Measurements from ENCODE around the gene ADORA1. TPM values are rescaled to one million over a fixed set of nuclear protein-coding genes. Genes with fewer than 3 reads are reported as not detected.
A peak's percentile ranks its signal among the peaks of the same experiment; 100 is the strongest.

ADORA1 gene
- total RNA-seq, 2 experiments from 2014 or later = not detected

DNA sequence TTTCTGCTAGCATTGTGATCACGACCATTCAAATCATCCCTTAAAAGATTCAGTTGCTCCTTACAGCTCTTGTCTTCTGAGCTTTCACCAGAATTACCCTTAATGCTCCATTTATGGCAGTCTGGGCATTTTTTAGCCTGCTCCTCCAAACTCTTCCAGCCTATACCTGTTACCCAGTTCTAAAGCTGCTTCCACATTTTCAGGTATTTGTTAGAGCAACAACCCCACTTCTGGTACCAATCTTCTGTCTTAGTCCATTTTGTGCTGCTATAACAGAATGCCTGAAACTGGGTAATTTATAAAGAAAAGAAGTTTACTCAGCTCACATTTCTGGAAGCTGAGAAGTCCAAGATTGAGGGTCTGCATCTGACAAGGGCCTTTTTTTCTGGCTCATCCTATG is 30.9 kb downstream of the ADORA1 start:
- no peak overlapping the region for H3K27ac Mint-ChIP-seq
- POLR2A ChIA-PET = no interaction called here
- DNase-seq (no peak), ATAC-seq (ENCODE audit: low read depth) (no peak)
- no peak overlapping the region for H3K4me3 Mint-ChIP-seq
- H3K4me1 Mint-ChIP-seq = peaks cover 1% of the 10 kb centered on the region
- no peaks in the 10 kb centered on the region for H3K36me3 Mint-ChIP-seq
- peaks cover 20% of the 10 kb centered on the region for H3K27me3 Mint-ChIP-seq
- no peaks in the 10 kb centered on the region for H3K9me3 Mint-ChIP-seq

DNA sequence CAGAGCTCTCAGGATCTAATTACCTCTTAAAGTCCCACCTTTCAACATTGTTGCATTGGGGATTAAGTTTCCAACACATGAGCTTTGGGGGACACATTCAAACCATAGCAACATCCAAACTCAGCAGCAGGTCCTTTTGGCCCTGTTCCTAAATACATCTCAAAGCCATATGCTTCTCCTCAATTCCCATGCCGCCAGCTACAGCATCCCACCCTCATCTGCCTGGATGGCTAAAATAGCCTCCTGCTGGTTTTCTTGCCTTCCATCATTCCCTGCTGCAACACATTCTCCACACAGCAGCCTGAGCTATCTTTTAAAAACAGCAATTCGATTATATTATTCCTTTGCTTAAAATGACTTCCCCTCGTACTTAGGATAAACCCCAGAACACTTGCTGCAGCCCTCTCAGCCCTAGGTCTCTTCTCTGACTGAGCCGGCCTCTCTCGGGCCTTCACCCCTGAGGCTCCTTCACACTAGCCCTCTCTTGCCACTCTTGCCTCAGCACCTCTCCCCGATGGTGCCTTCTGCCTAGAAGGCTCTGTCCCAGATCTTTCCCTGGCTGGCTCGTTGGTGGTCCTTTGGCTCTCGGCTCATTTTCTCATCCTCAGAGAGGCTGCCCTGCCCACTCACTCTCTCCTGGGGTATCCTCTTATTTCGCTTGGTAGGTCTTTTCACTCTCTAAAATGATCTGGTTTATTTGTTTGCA is 31.6 kb downstream of the ADORA1 start:
- POLR2A ChIA-PET = no interaction called here
- Mint-ChIP-seq H3K9me3 (no peaks in the 10 kb centered on the region), H3K4me3 (no peak overlapping the region)

DNA sequence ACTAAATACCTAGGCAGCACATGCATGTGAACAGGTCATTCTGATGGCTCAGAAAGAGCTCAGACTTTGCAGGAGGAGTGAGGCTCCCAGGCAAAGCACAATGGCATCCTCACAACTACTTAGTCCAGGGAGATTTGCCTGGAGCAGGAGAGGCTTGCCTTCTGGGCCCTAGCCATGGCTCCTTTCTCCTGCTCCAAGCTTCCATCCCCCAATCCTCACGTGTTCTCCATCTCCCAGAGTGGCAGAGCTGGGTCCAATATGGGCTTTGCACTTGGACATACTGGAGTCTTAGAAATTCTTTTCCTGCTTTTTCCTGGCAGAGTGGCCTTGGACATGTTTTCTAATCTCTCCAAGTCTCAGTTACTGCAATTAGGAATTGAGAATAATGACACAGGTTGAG is 32.3 kb downstream of the ADORA1 start:
- ATAC-seq (ENCODE audit: low read depth) = no peak
- no peaks in the 10 kb centered on the region for H3K4me1 Mint-ChIP-seq
- POLR2A ChIA-PET = no interaction called here
- no peak for DNase-seq
- H3K36me3 Mint-ChIP-seq = no peaks in the 10 kb centered on the region
- no peak overlapping the region for H3K27ac Mint-ChIP-seq
- H3K27me3 Mint-ChIP-seq = peaks cover 20% of the 10 kb centered on the region
- H3K4me3 Mint-ChIP-seq = no peak overlapping the region
- no peaks in the 10 kb centered on the region for H3K9me3 Mint-ChIP-seq

More for the DNA sequence above, 31.6 kb downstream of the ADORA1 start:
- H3K27me3 Mint-ChIP-seq = peaks cover 20% of the 10 kb centered on the region
- DNase-seq = no peak
- ATAC-seq (ENCODE audit: low read depth) = no peak
- no peaks in the 10 kb centered on the region for H3K4me1 Mint-ChIP-seq
- H3K36me3 Mint-ChIP-seq = no peaks in the 10 kb centered on the region
- no peak overlapping the region for H3K27ac Mint-ChIP-seq

DNA sequence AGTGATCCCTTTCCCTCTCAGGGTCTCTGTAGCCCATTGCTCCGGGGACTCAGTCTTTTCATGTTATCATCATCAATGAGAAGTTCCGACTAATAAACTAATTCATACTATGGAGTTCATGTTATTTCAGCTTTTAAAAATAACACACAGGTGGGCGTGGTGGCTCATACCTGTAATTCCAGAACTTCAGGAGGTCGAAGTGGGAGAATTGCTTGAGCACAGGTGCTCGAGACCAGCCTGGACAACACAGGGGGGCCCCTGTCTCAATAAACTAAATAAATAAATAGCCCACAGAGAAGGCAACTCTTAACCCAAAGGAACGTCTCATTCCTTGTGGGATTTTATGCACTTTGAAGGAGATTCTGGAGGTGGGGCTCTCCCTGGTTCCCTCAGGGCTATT is 33.6 kb downstream of the ADORA1 start:
- DNase-seq = no peak
- ATAC-seq (ENCODE audit: low read depth) = no peak
- Mint-ChIP-seq H3K9me3 (no peaks in the 10 kb centered on the region), H3K27me3 (peaks cover 26% of the 10 kb centered on the region), H3K36me3 (no peaks in the 10 kb centered on the region), H3K27ac (no peak overlapping the region), H3K4me3 (no peak overlapping the region), H3K4me1 (no peaks in the 10 kb centered on the region)
- POLR2A ChIA-PET = no interaction called here

DNA sequence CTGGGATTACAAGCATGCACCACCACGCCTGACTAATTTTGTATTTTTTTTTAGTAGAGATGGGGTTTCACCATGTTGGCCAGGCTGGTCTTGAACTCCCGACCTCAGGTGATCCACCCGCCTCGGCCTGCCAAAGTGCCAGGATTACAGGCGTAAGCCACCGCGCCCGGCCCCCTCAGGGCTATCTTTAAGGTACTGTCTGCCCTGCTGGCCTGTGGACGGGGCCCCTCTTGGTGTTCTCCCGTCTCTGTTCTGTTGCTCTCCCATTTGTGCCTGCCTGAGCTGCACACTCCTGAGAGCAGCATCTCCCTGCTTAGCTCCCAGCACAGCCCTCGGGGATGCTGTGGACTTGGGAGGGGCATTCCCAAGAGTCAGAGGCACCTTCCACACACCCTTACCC is 34.2 kb downstream of the ADORA1 start:
- Mint-ChIP-seq H3K27me3 (peaks cover 26% of the 10 kb centered on the region), H3K36me3 (no peaks in the 10 kb centered on the region), H3K4me3 (no peak overlapping the region), H3K9me3 (no peaks in the 10 kb centered on the region), H3K27ac (no peak overlapping the region), H3K4me1 (peaks cover 2% of the 10 kb centered on the region)
- DNase-seq (no peak), ATAC-seq (ENCODE audit: low read depth) (no peak)
- POLR2A ChIA-PET = no interaction called here

DNA sequence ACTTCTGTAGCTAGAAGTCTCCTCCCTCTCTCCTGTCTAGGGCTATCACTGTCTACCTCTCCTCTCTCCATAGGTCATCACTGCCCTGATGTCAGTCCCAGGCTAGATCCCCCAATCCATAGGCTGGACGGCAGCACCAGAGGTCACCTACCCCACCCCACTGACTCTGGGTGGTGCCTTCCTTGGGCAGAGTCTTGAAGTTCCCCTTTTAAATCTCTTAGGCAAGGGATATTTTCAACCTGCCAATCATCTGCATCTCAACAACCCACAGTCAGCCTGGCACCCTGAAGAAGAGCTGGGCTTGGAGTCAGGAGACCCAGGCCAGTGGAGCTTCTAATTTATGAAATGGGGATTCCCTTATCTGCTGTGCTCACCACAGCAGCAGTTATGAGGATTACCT is 34.9 kb downstream of the ADORA1 start:
- Mint-ChIP-seq H3K4me3 (no peak overlapping the region), H3K27ac (no peak overlapping the region), H3K27me3 (peaks cover 26% of the 10 kb centered on the region), H3K9me3 (no peaks in the 10 kb centered on the region), H3K4me1 (peaks cover 2% of the 10 kb centered on the region), H3K36me3 (no peaks in the 10 kb centered on the region)
- POLR2A ChIA-PET = no interaction called here
- DNase-seq = no peak
- ATAC-seq (ENCODE audit: low read depth) = no peak

DNA sequence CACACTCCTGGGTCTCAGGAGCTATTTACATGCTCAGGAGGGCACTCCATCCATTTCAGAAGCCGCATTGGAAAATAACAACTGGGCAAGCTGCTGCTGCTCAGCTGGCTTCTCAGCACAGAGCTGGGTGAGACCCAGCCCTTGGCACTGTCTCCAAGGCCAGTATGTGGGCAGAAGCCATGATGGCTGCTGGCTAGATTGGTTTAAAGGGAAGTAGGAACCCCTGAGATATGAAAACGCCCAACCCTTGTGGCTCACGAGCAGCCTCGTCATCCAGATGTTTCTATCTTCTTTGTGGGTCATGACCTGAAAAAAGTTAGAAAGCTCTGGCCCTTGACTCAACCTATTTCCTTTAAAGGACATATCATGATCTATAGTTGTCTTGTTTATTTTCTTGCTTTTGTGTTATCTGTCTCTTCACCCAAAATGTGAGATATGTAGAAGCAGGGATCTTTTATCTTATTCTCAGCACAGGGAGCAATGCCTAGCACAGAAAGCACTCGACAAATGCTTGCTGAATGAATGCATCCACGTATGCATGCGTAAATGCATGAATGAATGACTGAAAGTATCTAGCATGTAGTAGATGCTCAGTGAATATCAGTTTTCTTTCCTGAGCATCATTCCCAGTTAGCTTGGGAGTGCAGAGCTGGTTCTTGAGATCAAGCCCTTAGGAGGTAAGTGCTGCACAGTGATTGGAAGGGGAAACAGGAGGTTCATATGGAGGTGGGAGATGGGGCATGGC is 36.5 kb downstream of the ADORA1 start:
- POLR2A ChIA-PET = no interaction called here
- ATAC-seq (ENCODE audit: low read depth) = no peak

DNA sequence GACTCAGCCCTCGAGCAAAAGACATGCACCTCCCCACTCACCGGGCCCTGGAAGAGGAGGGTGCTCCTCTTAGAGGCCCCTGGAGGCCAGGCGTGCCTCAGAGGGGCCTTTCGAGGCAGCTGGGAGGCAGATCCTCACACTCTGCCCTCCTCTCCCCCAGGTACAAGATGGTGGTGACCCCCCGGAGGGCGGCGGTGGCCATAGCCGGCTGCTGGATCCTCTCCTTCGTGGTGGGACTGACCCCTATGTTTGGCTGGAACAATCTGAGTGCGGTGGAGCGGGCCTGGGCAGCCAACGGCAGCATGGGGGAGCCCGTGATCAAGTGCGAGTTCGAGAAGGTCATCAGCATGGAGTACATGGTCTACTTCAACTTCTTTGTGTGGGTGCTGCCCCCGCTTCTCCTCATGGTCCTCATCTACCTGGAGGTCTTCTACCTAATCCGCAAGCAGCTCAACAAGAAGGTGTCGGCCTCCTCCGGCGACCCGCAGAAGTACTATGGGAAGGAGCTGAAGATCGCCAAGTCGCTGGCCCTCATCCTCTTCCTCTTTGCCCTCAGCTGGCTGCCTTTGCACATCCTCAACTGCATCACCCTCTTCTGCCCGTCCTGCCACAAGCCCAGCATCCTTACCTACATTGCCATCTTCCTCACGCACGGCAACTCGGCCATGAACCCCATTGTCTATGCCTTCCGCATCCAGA is 37.7 kb downstream of the ADORA1 start:
- no peak for ATAC-seq (ENCODE audit: low read depth)
- no peaks in the 10 kb centered on the region for H3K36me3 Mint-ChIP-seq
- POLR2A ChIA-PET = no interaction called here

More for the DNA sequence above, 36.5 kb downstream of the ADORA1 start:
- Mint-ChIP-seq H3K27me3 (peaks cover 11% of the 10 kb centered on the region), H3K27ac (no peak overlapping the region), H3K4me1 (peaks cover 2% of the 10 kb centered on the region), H3K36me3 (no peaks in the 10 kb centered on the region), H3K9me3 (no peaks in the 10 kb centered on the region), H3K4me3 (no peak overlapping the region)
- no peak for DNase-seq

DNA sequence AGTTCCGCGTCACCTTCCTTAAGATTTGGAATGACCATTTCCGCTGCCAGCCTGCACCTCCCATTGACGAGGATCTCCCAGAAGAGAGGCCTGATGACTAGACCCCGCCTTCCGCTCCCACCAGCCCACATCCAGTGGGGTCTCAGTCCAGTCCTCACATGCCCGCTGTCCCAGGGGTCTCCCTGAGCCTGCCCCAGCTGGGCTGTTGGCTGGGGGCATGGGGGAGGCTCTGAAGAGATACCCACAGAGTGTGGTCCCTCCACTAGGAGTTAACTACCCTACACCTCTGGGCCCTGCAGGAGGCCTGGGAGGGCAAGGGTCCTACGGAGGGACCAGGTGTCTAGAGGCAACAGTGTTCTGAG is 38.3 kb downstream of the ADORA1 start:
- H3K27me3 Mint-ChIP-seq = peaks cover 9% of the 10 kb centered on the region
- H3K9me3 Mint-ChIP-seq = no peaks in the 10 kb centered on the region
- no peak overlapping the region for H3K27ac Mint-ChIP-seq
- DNase-seq = no peak
- ATAC-seq (ENCODE audit: low read depth) = no peak
- H3K4me3 Mint-ChIP-seq = no peak overlapping the region
- POLR2A ChIA-PET = no interaction called here
- no peaks in the 10 kb centered on the region for H3K36me3 Mint-ChIP-seq
- peaks cover 2% of the 10 kb centered on the region for H3K4me1 Mint-ChIP-seq

More for the DNA sequence above, 37.7 kb downstream of the ADORA1 start:
- no peak overlapping the region for H3K4me3 Mint-ChIP-seq
- peaks cover 2% of the 10 kb centered on the region for H3K4me1 Mint-ChIP-seq
- no peak overlapping the region for H3K27ac Mint-ChIP-seq
- DNase-seq = no peak
- H3K9me3 Mint-ChIP-seq = no peaks in the 10 kb centered on the region
- peaks cover 9% of the 10 kb centered on the region for H3K27me3 Mint-ChIP-seq

DNA sequence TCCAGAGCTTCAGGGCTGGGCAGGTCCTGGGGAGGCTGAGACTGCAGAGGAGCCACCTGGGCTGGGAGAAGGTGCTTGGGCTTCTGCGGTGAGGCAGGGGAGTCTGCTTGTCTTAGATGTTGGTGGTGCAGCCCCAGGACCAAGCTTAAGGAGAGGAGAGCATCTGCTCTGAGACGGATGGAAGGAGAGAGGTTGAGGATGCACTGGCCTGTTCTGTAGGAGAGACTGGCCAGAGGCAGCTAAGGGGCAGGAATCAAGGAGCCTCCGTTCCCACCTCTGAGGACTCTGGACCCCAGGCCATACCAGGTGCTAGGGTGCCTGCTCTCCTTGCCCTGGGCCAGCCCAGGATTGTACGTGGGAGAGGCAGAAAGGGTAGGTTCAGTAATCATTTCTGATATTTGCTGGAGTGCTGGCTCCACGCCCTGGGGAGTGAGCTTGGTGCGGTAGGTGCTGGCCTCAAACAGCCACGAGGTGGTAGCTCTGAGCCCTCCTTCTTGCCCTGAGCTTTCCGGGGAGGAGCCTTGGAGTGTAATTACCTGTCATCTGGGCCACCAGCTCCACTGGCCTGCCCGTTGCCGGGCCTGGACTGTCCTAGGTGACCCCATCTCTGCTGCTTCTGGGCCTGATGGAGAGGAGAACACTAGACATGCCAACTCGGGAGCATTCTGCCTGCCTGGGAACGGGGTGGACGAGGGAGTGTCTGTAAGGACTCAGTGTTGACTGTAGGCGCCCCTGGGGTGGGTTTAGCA is 38.8 kb downstream of the ADORA1 start:
- no peak overlapping the region for H3K27ac Mint-ChIP-seq
- H3K27me3 Mint-ChIP-seq = peaks cover 9% of the 10 kb centered on the region
- peak; percentile 60 for ATAC-seq (ENCODE audit: low read depth)

DNA sequence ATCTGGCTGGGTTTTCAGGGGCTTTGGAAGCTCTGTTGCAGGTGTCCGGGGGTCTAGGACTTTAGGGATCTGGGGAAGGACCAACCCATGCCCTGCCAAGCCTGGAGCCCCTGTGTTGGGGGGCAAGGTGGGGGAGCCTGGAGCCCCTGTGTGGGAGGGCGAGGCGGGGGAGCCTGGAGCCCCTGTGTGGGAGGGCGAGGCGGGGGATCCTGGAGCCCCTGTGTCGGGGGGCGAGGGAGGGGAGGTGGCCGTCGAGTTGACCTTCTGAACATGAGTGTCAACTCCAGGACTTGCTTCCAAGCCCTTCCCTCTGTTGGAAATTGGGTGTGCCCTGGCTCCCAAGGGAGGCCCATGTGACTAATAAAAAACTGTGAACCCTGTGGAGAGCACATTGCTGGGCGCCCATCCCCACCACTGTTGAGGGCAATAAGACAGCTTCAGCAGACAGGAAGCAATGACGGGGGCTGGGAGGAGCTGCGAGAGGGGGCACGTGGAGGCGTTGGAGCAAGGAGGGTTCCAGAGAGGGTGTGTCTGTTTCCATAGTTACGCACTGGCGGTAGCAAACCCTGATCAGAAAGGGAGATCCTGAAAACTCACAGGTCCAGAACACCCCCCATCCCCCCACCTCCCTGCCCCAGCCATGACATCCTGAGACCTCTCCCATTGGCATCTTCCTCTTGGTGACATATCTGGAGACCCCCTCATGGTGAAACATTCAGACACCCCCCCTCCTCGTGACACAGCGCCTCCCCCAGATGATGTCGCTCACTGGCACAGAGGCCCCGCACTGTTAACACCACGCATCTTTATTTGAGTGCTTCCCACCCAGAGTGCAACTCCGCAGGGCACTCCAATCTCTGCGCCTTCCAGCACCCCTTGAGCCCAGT is 39.7 kb downstream of the ADORA1 start:
- Mint-ChIP-seq H3K9me3 (no peaks in the 10 kb centered on the region), H3K4me3 (no peak overlapping the region)

More for the DNA sequence above, 38.8 kb downstream of the ADORA1 start:
- Mint-ChIP-seq H3K4me3 (no peak overlapping the region), H3K4me1 (peaks cover 2% of the 10 kb centered on the region), H3K36me3 (no peaks in the 10 kb centered on the region), H3K9me3 (no peaks in the 10 kb centered on the region)
- no peak for DNase-seq
- POLR2A ChIA-PET = no interaction called here

DNA sequence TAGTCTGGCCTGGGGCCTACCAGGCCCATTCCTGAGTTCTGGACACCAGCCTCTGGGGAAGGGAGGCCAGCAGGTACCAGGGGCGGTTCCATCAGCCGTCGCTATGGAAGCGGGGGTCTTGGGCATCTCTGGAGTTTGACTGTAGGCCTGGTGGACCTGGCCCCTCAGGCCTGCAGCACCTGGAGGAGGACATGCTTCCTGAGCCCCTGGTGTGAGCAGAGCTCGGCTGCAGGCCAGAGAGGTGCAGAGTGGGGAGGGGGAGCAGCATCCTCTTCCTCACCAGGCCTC is 40.3 kb downstream of the ADORA1 start:
- Mint-ChIP-seq H3K4me3 (no peak overlapping the region), H3K9me3 (no peaks in the 10 kb centered on the region), H3K27ac (no peak overlapping the region), H3K4me1 (peaks cover 2% of the 10 kb centered on the region), H3K27me3 (peaks cover 13% of the 10 kb centered on the region), H3K36me3 (no peaks in the 10 kb centered on the region)
- POLR2A ChIA-PET = no interaction called here
- DNase-seq = no peak
- ATAC-seq (ENCODE audit: low read depth) = no peak

More for the DNA sequence above, 39.7 kb downstream of the ADORA1 start:
- ATAC-seq (ENCODE audit: low read depth) (no peak), DNase-seq (no peak)
- Mint-ChIP-seq H3K36me3 (no peaks in the 10 kb centered on the region), H3K27ac (no peak overlapping the region), H3K4me1 (peaks cover 2% of the 10 kb centered on the region), H3K27me3 (peaks cover 13% of the 10 kb centered on the region)
- POLR2A ChIA-PET = no interaction called here

Data from activated naive CD8-positive, alpha-beta T cell treated with anti-CD3 and anti-CD28 coated beads, Interleukin-2, amount 10 ng/mL, durations not matched to agents 7 days and 5 days (primary cell).